Keratinocyte (primary cell): ENCODE data around the gene EFCAB6. TPM values are rescaled to one million over a fixed set of nuclear protein-coding genes. Genes with fewer than 3 reads are reported as not detected.

Experiments
- DNase-seq: peaks from one replicate; pipeline ENCODE4 v3.0.0-alpha.2; 2011; ENCODE audit warnings: low read depth, missing footprints, low spot score
- FAIRE-seq: peaks from 2 replicates; lab custom pipeline; 2011; peaks lifted over from hg19 to GRCh38; lab: Jason Lieb, UNC
- H2AFZ ChIP-seq: 2 replicates; pipeline ENCODE4 v1.6.0; 2012; ENCODE audit warnings: low read length, control low read depth, inconsistent platforms; ENCODE audit not compliant: control insufficient read depth
- H3K27ac ChIP-seq: 2 replicates; pipeline ENCODE4 v1.5.1; 2011; ENCODE audit warnings: low read length; ENCODE audit not compliant: control insufficient read depth, insufficient read depth
- H3K27me3 ChIP-seq: 3 replicates; pipeline ENCODE4 v1.6.0; 2011; ENCODE audit warnings: low read length; ENCODE audit not compliant: control insufficient read depth, insufficient read depth; ENCODE audit errors: extremely low read depth
- H3K36me3 ChIP-seq, 2 experiments: 2 replicates in 1 of 2; 3 replicates in 1 of 2; pipeline ENCODE4 v1.5.1; 2011; ENCODE audit warnings: low read length in 2 of 2, mild to moderate bottlenecking in 1 of 2; ENCODE audit not compliant: control insufficient read depth in 2 of 2, insufficient read depth in 2 of 2; ENCODE audit errors: extremely low read depth in 1 of 2
- H3K4me1 ChIP-seq: 3 replicates; pipeline ENCODE4 v1.5.1; 2011; ENCODE audit warnings: low read length; ENCODE audit not compliant: control insufficient read depth, insufficient read depth; ENCODE audit errors: extremely low read depth
- H3K4me2 ChIP-seq: 3 replicates; pipeline ENCODE4 v1.6.0; 2011; ENCODE audit warnings: low read depth, low read length; ENCODE audit not compliant: control insufficient read depth, insufficient read depth; ENCODE audit errors: extremely low read depth
- H3K4me3 ChIP-seq, 3 experiments: fragments of 200-600 bp in 1 of 3; sonication (generic) in 1 of 3; 2 replicates in 2 of 3; 3 replicates in 1 of 3; pipeline ENCODE4 v1.5.1; 2011 to 2016; ENCODE audit warnings: low read length in 3 of 3, mild to moderate bottlenecking in 3 of 3, control low read depth in 2 of 3, inconsistent platforms in 1 of 3, low read depth in 1 of 3, mixed read lengths in 1 of 3, mixed run types in 1 of 3, moderate library complexity in 1 of 3; ENCODE audit not compliant: control insufficient read depth in 2 of 3, insufficient read depth in 2 of 3; ENCODE audit errors: extremely low read depth in 1 of 3
- H3K79me2 ChIP-seq: 2 replicates; pipeline ENCODE4 v1.6.0; 2012; ENCODE audit warnings: low read length; ENCODE audit not compliant: control insufficient read depth, insufficient read depth
- H3K9ac ChIP-seq: 3 replicates; pipeline ENCODE4 v1.6.0; 2011; ENCODE audit warnings: low read length; ENCODE audit not compliant: control insufficient read depth, insufficient read depth; ENCODE audit errors: extremely low read depth
- H3K9me1 ChIP-seq: 3 replicates; pipeline ENCODE4 v1.6.0; 2011; ENCODE audit warnings: low read length; ENCODE audit not compliant: control insufficient read depth, insufficient read depth; ENCODE audit errors: extremely low read depth
- H3K9me3 ChIP-seq: 2 replicates; pipeline ENCODE4 v1.5.1; 2012; ENCODE audit warnings: low read depth, low read length; ENCODE audit not compliant: control insufficient read depth
- H4K20me1 ChIP-seq: 3 replicates; pipeline ENCODE4 v1.6.0; 2011; ENCODE audit warnings: low read length; ENCODE audit not compliant: control insufficient read depth, insufficient read depth; ENCODE audit errors: extremely low read depth
- CTCF ChIP-seq, 3 experiments: IDR thresholded peaks in 1 of 3; conservative IDR thresholded peaks in 1 of 3; optimal IDR thresholded peaks in 1 of 3; 2 replicates in 2 of 3; 3 replicates in 1 of 3; pipeline versions ENCODE3 to v1.5.1; 2011; ENCODE audit warnings: low read length in 3 of 3, mild to moderate bottlenecking in 3 of 3, moderate library complexity in 2 of 3, control low read depth in 1 of 3, inconsistent platforms in 1 of 3; ENCODE audit not compliant: insufficient read depth in 2 of 3; ENCODE audit errors: extremely low read depth in 1 of 3
- EZH2 ChIP-seq: IDR thresholded peaks from one replicate; pipeline ENCODE4 v1.6.1; 2012; ENCODE audit warnings: inconsistent platforms, mild to moderate bottlenecking, low read length, moderate library complexity
- dilution Hi-C: fragments of 300-500 bp; cut with MboI; formaldehyde crosslinking; loops from one replicate; pipeline ENCODE4 v1.7.0; 2020; ENCODE audit warnings: low sequenced_read_pairs; ENCODE audit not compliant: extremely low pct_ligation_motif_present
- polyA plus RNA-seq, 5 experiments: library from polyadenylated mRNA; depleted of rRNA in 3 of 5; stranded (reverse) in 3 of 5; stranded (forward) in 1 of 5; unstranded in 1 of 5; fragments of >200 nt; gene quantifications; 1 replicate in 1 of 5; 2 replicates in 3 of 5; 3 replicates in 1 of 5; pipeline versions ENCODE4 v1.2.1 to v1.2.3, GENCODE V29; 2011 to 2012; ENCODE audit warnings: missing spikeins in 2 of 5, low read depth in 1 of 5, low replicate concordance in 1 of 5

EFCAB6 gene
- polyA plus RNA-seq, 1 donor (not counting 4 experiments of a cell fraction or from before 2014, with no cell fraction given): 0.18 TPM

GRCh38 chr22:43583501-43583900 lies 228.6 kb downstream of the EFCAB6 start:
- dilution Hi-C loops: no loop called here
- DNase-seq (no peak), FAIRE-seq (no peak)
- H3K4me1 ChIP-seq: no peaks in the 10 kb centered on the region
- H2AFZ ChIP-seq: no peak overlapping the region
- H3K36me3 ChIP-seq: no peaks in the 10 kb centered on the region
- H3K79me2 ChIP-seq: no peaks in the 10 kb centered on the region
- H3K9ac ChIP-seq: no peak overlapping the region
- TF ChIP-seq CTCF (optimal IDR thresholded peaks at IDR 0.05 in 1 of 3, IDR thresholded peaks at IDR 0.05 in 1 of 3, conservative IDR thresholded peaks at IDR 0.05 in 1 of 3; ENCODE audit: extremely low read depth in 1 of 3, insufficient read depth in 2 of 3, low read length in 3 of 3): no peak
- no peak for TF ChIP-seq EZH2
- no peak overlapping the region for H3K4me3 ChIP-seq
- H3K27me3 ChIP-seq: no peaks in the 10 kb centered on the region
- H3K9me1 ChIP-seq: no peaks in the 10 kb centered on the region
- H3K4me2 ChIP-seq: no peak overlapping the region
- H3K27ac ChIP-seq: no peak overlapping the region
- H3K9me3 ChIP-seq: no peaks in the 10 kb centered on the region
- no peaks in the 10 kb centered on the region for H4K20me1 ChIP-seq

- H3K27me3 ChIP-seq: peaks cover 3% of the 10 kb centered on the region
- no peaks in the 10 kb centered on the region for H3K79me2 ChIP-seq
- no peak overlapping the region for H3K9ac ChIP-seq
- FAIRE-seq (no peak), DNase-seq (no peak)
- dilution Hi-C loops: no loop called here
- H2AFZ ChIP-seq: no peak overlapping the region
- no peaks in the 10 kb centered on the region for H3K9me1 ChIP-seq
- no peak overlapping the region for H3K4me3 ChIP-seq
- H3K4me2 ChIP-seq: no peak overlapping the region
- H3K4me1 ChIP-seq: no peaks in the 10 kb centered on the region
- no peak overlapping the region for H3K27ac ChIP-seq
- no peaks in the 10 kb centered on the region for H3K36me3 ChIP-seq
- TF ChIP-seq EZH2 (no peak), CTCF (optimal IDR thresholded peaks at IDR 0.05 in 1 of 3, IDR thresholded peaks at IDR 0.05 in 1 of 3, conservative IDR thresholded peaks at IDR 0.05 in 1 of 3; ENCODE audit: extremely low read depth in 1 of 3, insufficient read depth in 2 of 3, low read length in 3 of 3) (no peak)
- no peaks in the 10 kb centered on the region for H3K9me3 ChIP-seq
- H4K20me1 ChIP-seq: no peaks in the 10 kb centered on the region
These were observed 229.7 kb downstream of the EFCAB6 start for GRCh38 chr22:43582394-43582793.
